HG03135 (cell line): ENCODE measurements around the gene NAV3.
A peak's percentile ranks its signal among the peaks of the same experiment; 100 is the strongest.

Experiments
- ATAC-seq: cut with Tn5 transposase; IDR thresholded peaks from one replicate; pipeline ENCODE4 v1.9.1; 2021; ENCODE audit warnings: mild to moderate bottlenecking, moderate library complexity; ENCODE audit not compliant: unreplicated experiment

The NAV3 gene

DNA sequence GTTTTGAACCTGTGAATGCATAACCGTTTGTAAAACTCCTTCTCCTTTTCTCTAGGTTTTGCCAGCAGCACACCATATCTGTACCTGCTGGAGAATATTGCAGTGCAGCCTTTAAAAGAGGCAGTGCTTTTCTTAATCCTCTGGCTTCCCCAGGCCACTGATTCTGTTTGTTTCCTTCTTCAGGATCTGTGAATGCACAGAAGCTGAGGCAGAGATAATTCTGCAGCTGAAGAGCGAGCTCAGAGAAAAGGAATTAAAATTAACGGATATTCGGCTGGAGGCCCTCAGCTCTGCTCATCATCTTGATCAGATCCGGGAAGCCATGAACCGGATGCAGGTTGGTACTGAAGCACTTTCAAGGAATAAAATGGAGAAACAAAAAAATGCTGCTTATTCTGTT is 348.7 kb downstream of the NAV3 start:
- no peak for ATAC-seq

DNA sequence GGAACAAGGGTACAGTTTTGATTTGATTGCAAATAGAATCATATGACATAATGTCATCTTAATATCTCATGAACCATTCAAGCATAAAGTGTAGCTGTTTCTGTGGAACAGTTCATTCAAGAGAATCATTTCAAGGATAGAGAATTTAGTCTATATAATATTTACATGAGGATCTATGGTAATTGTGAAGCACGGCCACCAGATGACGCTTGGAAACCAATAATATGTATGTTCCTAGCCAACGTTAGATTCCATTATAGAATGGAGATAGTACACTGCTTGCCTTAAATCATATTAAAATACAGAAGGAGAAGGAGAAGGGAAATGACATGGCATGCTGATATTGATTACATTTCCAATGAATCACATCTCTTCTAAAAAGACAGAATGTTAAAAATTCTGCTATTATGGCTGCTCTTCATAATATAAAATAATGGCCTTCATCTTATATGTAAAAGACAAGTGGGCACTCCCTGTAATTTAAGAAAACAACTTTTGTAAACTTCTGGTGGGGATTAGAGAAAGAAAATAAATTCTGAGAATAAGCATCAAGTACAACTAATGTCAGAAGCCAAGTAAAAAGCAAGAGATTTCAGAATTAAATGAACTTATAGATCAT is 351.0 kb downstream of the NAV3 start:
- no peak for ATAC-seq

DNA sequence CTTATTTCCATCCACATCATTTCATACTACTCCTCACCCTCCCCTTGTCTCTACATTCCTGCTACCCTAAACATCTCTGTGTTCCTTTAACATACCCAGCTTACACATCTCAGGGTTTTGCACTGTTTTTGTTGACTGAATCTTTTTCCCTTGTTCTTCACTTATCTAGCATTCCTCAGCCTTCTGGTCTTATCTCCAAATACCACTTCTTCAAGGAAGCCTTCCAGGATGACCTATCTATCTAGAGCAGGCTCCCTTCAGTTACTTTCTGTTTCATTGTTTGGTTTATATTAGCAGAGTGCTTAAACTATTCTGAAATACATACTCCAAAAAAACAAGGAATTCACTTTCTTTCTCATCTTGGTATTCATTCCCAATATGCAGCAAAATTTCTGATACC is 353.1 kb downstream of the NAV3 start:
- ATAC-seq, result no peak

DNA sequence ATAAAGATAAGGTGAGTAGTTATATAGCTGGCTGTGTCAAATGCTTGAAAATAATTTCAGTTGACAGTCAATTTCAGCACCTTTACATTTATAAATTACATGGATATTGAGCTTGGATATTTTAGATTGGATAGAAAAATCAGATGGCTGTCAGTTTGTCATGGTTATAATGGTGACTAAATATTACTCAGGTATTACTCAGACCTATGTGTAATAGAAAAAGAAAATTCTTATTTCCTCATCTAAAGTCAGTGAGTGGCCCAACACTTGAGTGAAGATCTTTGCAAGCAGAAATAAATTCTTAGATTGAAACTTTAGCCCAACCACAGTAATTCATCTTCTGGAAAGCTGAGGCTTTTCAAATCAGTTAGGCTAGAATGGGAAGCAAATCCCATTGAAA is 354.4 kb downstream of the NAV3 start:
- ATAC-seq, result no peak

DNA sequence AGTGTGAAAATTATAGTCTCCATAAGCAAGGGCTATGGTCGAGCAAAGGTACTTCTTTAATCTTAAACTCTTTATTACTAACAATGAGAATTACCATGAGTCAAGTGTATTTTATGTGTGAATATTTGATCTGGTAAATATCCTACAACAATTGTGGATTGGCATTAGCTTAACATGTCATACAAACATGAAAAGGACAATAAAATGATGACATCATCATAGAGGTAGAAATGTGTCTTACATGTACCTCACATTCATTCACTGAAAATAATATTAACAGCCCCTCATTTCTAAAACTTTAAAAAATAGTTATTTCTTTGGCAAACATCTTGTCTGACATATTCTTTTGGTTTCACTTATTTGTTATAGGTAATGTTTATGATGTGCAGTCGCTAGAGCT is 355.0 kb downstream of the NAV3 start:
- no peak for ATAC-seq

DNA sequence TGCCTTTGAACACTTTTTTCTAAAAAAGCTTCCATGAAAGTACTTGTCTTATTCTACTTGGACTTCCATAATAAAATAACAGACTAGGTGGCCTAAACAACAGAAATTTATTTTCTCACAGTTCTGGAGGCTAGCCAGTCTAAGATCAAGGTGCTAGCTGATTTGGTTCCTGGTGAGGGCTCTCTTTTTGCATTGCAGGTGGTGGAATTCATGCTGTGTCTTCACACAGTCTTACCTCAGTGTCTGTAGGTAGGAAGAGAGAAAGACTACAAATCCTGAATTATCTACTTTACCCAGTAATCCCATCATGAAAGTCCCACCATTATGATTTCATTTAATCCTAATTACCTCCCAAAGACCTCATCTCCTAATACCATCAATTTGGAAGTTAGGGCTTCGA is 356.0 kb downstream of the NAV3 start:
- ATAC-seq, result no peak

DNA sequence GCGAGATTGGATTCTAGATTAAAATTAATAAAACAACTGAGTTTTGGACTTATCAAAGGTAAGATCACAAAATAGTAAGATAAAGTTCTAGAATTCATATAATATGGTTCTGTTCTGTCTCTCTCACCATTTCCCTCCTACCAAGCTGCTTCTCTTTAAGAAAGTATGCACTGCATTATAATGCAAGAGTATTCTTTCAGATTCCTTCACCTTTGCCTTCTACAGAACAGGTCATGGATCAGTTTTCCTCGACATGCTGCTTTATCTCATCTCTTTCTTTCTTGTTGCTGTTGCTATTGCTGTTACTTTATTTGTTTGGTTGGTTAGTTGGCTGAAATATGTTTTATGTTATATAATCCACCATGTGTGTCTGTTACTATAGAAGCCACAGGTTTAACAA is 357.0 kb downstream of the NAV3 start:
- no peak for ATAC-seq

DNA sequence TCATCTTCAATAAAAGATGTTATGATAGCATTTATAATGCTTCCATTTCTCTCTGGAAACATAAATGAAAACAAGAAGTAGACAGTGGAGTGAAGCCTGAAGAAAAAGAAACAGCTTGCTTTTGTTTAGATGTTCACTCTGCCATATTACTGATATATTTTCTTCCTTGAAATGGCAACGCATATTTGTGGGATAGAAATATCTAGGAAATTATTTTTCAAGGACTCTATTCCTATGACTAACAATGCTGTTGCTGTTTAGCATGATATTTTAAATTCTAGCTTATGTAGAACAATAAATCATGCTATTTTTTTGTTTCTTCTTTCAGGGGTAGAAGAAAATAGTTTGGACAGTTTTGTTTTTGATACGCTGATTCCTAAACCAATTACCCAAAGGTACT is 359.0 kb downstream of the NAV3 start:
- ATAC-seq, result no peak

DNA sequence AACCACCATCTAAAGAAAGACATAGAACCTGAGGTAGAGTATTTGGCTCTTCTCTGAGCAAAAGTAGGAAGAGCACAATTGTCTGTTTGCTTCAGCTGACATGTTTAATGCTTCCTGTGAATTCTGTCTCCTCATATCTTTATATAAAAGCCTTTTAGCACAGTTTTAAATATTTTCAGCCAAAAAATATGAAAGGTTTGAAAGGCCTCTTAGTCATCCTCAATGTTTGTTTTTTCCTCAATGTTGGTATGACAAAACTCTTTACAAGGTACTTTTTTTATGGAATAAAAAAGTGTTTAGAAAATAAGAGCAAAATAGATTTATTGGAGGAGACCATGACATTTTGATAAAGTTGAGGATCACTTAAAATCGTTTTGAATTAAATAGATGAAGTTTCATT is 360.9 kb downstream of the NAV3 start:
- ATAC-seq, result no peak

DNA sequence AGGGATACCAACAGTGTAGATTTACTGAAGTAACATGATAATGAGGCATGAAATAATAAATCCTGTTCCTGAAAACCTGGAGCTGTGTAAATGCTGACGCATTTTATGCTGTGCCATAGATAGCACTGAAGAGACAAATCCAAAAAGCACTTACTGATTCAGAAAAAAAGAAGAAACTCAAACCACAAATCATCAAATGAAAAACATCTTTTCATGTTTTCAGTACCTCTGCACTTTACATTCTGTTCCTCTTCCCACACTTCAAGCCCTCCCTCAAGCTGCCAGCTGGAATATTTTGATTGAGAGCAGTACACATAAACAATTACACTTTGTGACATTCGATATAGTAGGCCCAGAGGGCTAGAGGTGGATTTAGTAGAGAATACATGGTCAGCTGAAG is 362.3 kb downstream of the NAV3 start:
- ATAC-seq, result no peak

DNA sequence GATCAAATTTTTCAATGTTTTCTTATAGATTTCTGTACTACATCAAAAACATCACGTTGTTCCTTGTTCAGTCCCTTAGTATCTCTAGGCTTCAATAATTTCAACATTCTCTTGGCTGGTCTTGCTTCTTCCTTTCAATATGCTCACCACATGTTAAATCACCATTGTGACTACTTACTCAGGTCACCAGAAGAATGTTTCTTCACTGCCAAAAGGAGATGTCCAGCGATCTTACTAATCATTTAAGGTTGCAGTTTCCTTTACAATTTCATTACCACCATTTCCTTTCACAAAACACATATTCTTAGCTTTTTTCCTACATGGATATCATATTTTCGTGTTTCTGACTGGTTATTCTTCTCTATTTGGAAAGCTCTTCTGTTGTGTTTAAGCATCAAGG is 363.8 kb downstream of the NAV3 start:
- no peak for ATAC-seq

DNA sequence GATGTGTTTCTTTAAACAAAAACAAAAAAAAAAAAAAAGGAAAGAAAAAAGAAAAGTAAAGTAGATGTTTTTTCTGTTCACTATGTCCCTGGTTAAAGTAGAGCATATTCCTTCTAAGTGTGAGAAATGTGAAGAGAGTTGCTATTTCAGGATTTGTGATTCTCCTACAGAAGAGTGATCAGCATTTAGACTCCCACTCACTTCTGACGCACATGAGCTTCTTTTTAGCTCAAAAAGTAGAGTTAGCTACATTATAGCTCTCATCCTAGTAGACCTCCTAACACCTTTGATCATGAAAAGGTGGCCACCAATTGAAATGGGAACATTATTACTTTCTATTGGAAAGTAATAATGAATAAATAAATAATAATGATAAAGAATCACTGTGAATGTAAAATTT is 368.2 kb downstream of the NAV3 start:
- ATAC-seq, result no peak

DNA sequence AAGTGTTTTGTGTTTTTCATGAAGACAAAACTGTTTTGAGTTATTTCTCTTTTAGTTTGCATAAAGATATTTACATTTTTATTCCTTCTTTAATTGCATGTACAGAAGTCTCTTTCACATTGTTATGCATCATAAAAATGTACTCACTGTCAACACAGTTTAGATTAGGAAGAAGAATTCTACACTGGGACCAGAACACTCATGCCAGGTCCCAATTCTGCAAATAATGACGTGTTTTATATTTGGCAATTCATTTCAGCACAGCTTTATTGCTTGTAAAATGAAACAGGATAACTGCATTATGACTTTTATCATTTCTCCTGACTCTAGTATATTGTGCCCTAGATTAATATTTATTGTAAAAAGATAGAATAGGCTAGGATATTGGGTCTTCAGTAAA is 369.2 kb downstream of the NAV3 start:
- no peak for ATAC-seq

DNA sequence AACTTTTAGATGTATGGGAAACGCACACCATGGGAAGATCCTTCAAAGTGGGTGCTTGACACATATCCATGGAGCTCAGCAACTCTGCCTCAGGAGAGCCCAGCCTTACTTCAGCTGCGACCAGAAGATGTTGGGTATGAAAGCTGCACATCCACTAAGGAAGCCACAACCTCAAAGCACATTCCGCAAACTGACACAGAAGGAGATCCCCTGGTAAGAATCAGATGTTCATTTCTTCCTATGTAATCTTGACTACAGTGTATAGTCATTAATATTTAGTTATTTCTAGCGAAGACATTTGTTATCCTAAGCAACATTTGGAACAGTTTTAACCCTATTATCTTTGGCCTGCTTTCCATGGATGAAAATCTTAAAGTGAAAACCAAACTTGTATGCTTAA is 374.2 kb downstream of the NAV3 start:
- no peak for ATAC-seq

DNA sequence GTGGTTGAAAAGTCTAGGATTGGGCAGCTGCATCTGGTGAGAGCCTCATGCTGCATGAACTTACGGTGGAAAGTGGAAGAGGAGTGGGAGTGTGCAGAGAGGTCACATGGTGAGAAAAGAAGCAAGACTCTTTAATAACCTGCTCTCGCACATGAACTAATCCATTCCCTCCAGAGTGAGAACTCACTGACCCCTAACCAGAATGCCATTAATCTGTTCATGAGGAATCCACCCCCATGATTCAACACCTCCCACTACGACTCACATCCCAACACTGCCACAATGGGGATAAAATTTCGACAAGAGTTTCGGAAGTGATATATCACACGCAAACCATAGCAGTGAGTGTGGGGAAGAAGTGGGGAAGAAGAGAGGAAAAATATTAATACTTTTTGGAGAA is 377.4 kb downstream of the NAV3 start:
- ATAC-seq, result no peak

DNA sequence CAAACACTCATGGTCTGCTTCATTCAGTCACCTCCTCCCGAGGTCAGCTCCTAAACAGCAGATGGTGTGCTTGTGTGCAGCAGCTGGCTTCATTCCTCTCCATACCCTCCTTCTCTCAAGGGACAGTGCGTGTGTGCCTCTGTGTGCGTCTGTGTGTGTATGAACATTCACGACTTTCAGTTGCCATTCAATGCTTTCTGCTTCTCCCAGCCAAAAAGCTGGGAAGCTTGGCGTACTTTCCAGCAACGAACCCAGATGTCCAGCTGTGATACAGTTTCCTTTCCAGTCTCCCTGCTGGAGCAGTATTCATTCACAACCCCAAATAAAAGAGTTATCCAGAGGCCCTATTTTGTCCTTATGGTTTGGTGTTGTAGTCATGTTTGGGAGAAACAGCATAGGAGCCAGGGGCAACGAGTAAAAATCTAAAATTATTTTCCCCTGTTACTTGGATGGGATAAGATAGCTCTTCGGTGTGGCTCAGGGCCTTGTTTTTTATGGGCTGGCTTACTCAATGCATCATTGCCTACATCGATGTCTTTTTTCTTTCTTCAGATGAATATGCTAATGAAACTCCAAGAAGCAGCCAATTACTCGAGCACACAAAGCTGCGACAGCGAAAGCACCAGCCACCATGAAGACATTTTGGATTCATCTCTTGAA is 379.3 kb downstream of the NAV3 start:
- no peak for ATAC-seq

DNA sequence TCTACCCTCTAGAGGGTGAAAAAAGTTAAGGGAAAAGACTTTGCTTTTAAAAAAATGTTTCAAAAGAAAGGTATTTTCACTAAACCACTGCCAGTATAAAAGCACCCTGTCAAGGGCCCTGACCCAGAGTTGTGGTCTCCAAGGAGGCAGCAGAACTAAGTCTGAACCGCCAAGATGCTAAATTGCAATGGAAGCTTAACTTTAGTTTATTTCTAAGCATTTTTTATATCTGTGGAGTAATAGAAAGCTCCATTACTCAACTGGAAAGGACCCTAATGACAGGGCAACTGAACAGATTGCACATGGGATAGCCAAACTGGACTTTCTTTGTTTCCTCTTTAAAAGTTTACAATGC is 379.8 kb downstream of the NAV3 start:
- ATAC-seq, result no peak

DNA sequence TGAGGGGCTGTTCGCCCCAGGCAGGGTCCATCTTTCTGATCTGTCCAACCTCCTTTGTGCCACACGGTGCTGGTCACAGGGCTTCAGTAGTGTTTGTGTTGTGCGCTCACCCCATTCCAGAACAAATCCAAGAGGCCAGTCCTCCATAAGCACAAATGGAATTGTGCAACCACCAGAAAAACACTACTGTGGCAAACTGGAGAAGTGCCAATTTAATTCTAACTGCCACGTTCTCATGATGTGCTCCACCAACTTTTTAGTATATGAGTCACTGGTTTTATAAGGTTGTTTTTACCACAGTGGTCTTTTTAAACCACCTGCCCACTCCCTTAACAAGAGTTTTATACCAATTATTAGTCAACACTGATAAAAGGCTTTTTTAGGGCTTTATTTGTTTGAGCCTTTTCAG is 380.2 kb downstream of the NAV3 start:
- no peak for ATAC-seq

DNA sequence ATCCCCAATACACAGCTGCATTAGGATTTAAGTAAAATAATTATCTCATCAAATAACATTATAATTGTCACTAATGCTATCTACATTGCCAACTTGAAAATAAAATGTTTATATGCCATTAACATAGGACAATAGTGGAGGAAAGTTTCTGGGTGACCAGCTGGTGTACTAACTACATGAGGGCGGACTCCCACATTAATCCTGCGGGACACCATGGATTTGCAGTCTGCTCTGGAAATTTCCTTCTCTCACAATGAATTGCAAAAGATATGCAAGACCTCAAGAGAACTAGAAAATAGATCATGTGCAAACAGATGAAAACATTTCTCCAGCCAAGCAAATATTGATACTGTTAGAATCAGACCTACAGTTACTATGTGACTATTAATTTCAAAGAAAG is 390.1 kb downstream of the NAV3 start:
- ATAC-seq, result no peak

DNA sequence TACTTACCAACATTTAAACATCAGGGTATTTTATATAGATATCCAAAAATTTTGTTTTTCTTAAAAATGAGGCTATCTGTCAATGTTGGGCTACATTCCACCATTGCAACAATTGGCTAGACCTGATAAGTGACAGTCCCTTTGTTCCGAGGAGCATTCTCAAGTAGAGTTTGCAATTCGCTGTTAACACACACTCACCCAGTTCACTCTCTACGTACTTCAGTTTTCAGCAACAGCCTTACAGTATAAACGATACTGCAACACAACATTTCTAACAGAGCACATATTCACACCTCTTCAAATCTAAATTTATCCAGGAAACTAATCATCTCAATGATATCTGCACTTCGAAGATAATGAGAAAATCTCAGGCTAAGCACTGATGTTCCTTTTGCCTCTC is 393.5 kb downstream of the NAV3 start:
- no peak for ATAC-seq

DNA sequence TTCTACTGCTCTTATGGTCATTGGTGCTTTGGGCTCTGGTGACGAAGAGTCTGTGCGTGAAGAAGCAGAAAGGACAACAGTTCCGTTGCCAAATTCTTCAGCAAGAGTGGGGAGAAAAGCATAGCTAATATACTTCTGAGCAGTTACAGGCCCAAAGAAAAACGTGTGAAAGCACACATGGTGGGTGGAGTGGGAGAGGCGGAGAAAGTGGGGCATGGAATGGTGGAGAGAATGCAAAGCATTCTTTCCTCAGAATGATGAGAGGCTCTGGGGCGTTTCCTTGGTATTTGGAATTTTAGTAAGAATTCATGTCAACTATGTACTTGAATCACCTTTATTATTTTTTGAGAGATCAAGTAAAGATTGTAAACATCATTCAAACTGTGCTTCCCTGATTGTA is 396.1 kb downstream of the NAV3 start:
- ATAC-seq, result no peak

DNA sequence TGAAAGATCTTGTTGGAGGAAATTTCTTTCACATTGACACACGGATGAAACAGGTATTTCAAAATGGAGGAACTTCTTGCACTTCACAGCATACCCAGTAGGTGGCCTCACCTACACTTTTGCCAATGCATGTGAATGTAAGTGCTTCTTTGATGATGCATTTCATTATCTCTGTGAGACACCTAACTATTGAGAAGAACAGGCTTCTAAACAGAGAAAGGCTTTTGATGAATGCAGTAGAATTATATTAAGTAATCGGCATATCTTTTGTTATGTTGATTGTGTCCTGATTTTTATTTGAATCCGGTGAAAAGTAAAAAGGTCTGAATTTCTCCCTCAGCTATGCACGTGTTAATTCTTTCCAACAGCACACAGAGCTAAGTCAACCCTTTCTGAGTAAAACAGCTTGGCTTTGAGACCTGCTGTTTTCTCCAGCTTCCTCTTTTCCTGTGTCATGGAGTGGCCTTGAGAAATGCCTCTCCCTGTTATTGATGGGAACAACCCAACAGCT is 399.0 kb downstream of the NAV3 start:
- ATAC-seq, result peak; percentile 94

DNA sequence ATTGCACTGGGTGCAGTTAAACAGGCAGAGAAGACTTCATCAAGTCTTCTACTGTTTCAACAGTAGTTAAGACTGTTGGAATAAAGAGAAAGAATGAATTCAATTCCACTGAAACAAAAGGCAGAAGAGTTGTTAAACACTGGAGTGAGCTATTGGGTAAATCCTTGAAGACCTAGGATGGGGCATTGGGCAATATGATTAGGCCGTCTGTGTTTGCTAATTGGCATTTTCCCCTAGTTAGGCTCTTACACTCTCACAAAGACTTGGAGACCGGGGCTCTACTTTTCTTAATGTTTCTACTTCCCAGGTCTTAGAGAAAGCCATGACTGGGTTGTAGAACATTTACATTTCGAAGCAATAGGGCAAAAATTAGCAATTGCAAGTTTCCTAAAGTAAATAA is 402.1 kb downstream of the NAV3 start:
- ATAC-seq, result no peak
